ENCODE data around the gene OR4E2.

The OR4E2 gene

DNA sequence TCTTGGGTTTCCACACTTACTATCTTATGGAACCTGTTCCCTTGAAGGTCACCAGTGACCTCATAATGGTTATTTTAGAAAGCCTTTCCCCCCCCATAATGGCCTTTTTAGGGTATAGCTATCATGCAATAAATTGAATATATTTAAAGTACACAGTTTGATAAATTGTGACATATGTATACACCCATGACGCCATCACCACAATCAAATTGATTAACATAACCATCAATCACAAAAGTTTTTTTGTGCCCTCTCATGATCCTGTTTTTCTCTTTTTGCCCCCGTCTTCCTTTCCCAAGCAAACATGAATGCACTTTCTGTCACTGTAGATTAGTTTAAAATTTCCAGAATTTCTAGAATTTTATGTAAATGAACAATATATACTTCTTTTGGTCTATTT lies 48.7 kb downstream of the OR4E2 start:
- no peak for TF ChIP-seq SIN3A (IDR thresholded peaks at IDR 0.05; ENCODE audit: borderline replicate concordance, insufficient read depth, low read length)
- no peak for TF ChIP-seq POLR2AphosphoS5 (IDR thresholded peaks at IDR 0.05; ENCODE audit: low read depth, low read length)
- TF ChIP-seq, protein P1, sequence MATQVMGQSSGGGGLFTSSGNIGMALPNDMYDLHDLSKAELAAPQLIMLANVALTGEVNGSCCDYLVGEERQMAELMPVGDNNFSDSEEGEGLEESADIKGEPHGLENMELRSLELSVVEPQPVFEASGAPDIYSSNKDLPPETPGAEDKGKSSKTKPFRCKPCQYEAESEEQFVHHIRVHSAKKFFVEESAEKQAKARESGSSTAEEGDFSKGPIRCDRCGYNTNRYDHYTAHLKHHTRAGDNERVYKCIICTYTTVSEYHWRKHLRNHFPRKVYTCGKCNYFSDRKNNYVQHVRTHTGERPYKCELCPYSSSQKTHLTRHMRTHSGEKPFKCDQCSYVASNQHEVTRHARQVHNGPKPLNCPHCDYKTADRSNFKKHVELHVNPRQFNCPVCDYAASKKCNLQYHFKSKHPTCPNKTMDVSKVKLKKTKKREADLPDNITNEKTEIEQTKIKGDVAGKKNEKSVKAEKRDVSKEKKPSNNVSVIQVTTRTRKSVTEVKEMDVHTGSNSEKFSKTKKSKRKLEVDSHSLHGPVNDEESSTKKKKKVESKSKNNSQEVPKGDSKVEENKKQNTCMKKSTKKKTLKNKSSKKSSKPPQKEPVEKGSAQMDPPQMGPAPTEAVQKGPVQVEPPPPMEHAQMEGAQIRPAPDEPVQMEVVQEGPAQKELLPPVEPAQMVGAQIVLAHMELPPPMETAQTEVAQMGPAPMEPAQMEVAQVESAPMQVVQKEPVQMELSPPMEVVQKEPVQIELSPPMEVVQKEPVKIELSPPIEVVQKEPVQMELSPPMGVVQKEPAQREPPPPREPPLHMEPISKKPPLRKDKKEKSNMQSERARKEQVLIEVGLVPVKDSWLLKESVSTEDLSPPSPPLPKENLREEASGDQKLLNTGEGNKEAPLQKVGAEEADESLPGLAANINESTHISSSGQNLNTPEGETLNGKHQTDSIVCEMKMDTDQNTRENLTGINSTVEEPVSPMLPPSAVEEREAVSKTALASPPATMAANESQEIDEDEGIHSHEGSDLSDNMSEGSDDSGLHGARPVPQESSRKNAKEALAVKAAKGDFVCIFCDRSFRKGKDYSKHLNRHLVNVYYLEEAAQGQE (IDR thresholded peaks at IDR 0.05; ENCODE audit: insufficient read depth in 1 of 2, low read depth in 2 of 2, low read length in 2 of 2), result no peak
- no peak for TF ChIP-seq TAF1 (IDR thresholded peaks at IDR 0.05; ENCODE audit: borderline replicate concordance, insufficient read depth, low read length)
- TF ChIP-seq FOXP2 (optimal IDR thresholded peaks at IDR 0.05; ENCODE audit: borderline replicate concordance, extremely low read depth, extremely low read length, insufficient read depth), result no peak

- TF ChIP-seq SIN3A (IDR thresholded peaks at IDR 0.05; ENCODE audit: borderline replicate concordance, insufficient read depth, low read length) (no peak), POLR2AphosphoS5 (IDR thresholded peaks at IDR 0.05; ENCODE audit: low read depth, low read length) (no peak), TAF1 (IDR thresholded peaks at IDR 0.05; ENCODE audit: borderline replicate concordance, insufficient read depth, low read length) (no peak), FOXP2 (optimal IDR thresholded peaks at IDR 0.05; ENCODE audit: borderline replicate concordance, extremely low read depth, extremely low read length, insufficient read depth) (no peak)
- TF ChIP-seq, protein P1 (IDR thresholded peaks at IDR 0.05; ENCODE audit: insufficient read depth in 1 of 2, low read depth in 2 of 2, low read length in 2 of 2), result no peak
Measured at GRCh38 chr14:21703357-21704326, 50.0 kb downstream of the OR4E2 start.

GRCh38 chr14:21704338-21704737 lies 50.7 kb downstream of the OR4E2 start:
- TF ChIP-seq SIN3A (IDR thresholded peaks at IDR 0.05; ENCODE audit: borderline replicate concordance, insufficient read depth, low read length) (no peak), FOXP2 (optimal IDR thresholded peaks at IDR 0.05; ENCODE audit: borderline replicate concordance, extremely low read depth, extremely low read length, insufficient read depth) (no peak), POLR2AphosphoS5 (IDR thresholded peaks at IDR 0.05; ENCODE audit: low read depth, low read length) (no peak), TAF1 (IDR thresholded peaks at IDR 0.05; ENCODE audit: borderline replicate concordance, insufficient read depth, low read length) (no peak)
- TF ChIP-seq, protein P1 (IDR thresholded peaks at IDR 0.05; ENCODE audit: insufficient read depth in 1 of 2, low read depth in 2 of 2, low read length in 2 of 2), result no peak

DNA sequence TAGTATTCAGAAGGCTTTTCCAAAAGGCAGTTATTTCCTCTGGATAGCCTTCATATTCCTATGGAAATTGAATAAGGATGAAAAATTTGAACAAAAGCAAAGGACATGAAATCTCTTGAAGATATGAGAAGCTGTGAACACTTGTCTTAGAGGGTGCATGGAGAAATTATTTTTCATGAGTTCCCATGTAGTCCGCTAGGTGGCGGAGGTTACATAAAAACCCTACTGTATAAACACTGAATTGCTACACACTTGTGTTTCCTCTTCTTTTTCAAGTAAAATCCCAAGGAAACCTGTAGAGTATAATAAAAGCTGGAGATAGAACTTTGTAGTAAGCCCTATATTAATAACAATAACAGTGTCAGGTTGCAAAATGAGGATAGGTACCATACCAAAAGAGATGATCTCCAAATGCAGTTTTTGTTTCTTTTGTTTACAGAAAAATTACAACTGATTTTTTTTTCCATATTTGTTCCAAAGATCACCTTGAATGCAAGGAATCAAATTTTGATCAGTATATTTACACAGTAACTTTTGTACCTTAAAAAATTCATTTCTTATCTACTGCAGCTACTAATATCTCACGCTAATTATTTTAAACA lies 57.8 kb downstream of the OR4E2 start:
- no peak for TF ChIP-seq TAF1 (IDR thresholded peaks at IDR 0.05; ENCODE audit: borderline replicate concordance, insufficient read depth, low read length)
- TF ChIP-seq FOXP2 (optimal IDR thresholded peaks at IDR 0.05; ENCODE audit: borderline replicate concordance, extremely low read depth, extremely low read length, insufficient read depth), result no peak
- TF ChIP-seq, protein P1 (IDR thresholded peaks at IDR 0.05; ENCODE audit: insufficient read depth in 1 of 2, low read depth in 2 of 2, low read length in 2 of 2), result no peak

All from PFSK-1 (cell line).